Measurements from ENCODE around the gene MUC20. TPM values are rescaled to one million over a fixed set of nuclear protein-coding genes. Genes with fewer than 3 reads are reported as not detected.

Gene MUC20
- polyA plus RNA-seq, 1 donor (not counting 4 experiments of a cell fraction or from before 2014, with no cell fraction given): 0.21 TPM

DNA sequence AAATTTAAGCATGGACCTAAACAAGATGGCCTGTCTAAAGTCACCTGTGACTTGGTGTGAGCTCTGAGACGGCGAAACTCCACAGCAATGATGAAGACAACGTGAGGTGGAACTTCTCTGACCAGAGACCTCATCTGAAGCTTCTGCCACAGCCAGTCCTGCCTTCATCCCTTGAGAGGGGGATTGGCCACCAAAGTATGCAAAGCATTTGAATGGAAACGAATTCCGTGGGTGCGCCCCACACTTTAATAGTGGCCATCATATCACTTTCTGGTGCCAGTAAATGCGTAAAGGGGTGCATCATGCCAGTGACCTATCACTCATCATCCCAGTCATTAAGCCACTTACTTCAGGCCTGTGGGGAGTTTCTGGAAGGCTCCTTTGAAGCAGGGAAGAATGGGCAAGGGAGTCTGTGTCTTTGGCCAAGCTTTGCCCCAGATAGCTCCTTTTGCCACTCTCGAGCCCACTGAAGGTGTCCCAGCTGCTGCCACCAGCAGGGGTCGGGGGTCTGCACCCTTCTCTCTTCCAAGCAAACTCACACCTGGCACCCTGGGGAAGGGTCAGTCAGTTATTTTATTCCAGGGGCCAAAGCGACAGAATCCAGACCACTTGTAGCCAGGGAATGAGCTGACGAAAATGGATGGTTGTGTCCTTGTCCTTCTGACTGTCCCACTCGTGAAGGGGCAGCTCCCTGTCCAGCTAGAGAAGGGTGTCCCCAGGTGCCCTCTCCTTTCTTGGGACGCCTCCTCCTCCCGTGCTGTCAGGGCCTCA, 17.7 kb downstream of the MUC20 start:
- no peak for DNase-seq (ENCODE audit: low read depth, low spot score)

DNA sequence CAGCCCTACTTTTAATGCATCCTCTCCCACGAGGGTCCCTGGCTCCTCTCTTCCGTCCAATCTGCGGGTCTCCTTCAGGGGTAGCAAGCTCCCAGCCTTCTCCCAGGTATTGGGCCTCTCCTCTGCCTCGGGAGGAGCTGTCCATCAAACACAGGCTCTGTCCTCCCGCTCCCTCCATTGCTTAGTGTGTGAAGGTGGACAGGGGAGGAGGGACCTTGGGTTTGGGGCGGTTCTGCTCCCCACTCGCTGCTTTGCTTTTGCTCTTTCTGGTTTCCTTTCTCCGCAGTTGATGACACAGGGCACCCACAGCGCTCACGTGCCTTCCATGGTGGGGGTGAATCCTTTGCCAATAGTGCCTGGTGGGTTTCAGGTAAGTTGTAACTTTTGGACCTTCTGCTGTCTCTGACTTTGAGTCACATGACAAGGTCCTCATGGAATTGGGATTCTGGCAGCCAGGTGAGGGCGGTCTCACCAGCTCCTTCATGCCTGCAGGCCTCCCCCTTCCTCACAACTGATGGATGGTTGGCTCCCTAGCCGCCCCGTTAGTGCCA, 18.9 kb downstream of the MUC20 start:
- H3K36me3 ChIP-seq (ENCODE audit: control insufficient read depth in 2 of 2, extremely low read depth in 1 of 2, insufficient read depth in 2 of 2, low read length in 2 of 2): no peaks in the 10 kb centered on the region
- H3K9me3 ChIP-seq (ENCODE audit: control insufficient read depth, low read depth, low read length): no peaks in the 10 kb centered on the region
- no peaks in the 10 kb centered on the region for H3K9me1 ChIP-seq (ENCODE audit: control insufficient read depth, extremely low read depth, insufficient read depth, low read length)
- H3K9ac ChIP-seq (ENCODE audit: control insufficient read depth, extremely low read depth, insufficient read depth, low read length): no peak overlapping the region
- no peak for FAIRE-seq
- no peaks in the 10 kb centered on the region for H4K20me1 ChIP-seq (ENCODE audit: control insufficient read depth, extremely low read depth, insufficient read depth, low read length)
- no peak overlapping the region for H3K4me3 ChIP-seq (ENCODE audit: control insufficient read depth in 2 of 3, extremely low read depth in 1 of 3, insufficient read depth in 2 of 3, low read depth in 1 of 3, low read length in 3 of 3)
- dilution Hi-C loops (cut with MboI; ENCODE audit: extremely low pct_ligation_motif_present, low sequenced_read_pairs): no loop called here
- no peak overlapping the region for H3K4me2 ChIP-seq (ENCODE audit: control insufficient read depth, extremely low read depth, insufficient read depth, low read depth, low read length)
- DNase-seq (ENCODE audit: low read depth, low spot score): no peak
- H2AFZ ChIP-seq (ENCODE audit: control insufficient read depth, low read length): no peak overlapping the region
- no peaks in the 10 kb centered on the region for H3K4me1 ChIP-seq (ENCODE audit: control insufficient read depth, extremely low read depth, insufficient read depth, low read length)
- no peak overlapping the region for H3K27ac ChIP-seq (ENCODE audit: control insufficient read depth, insufficient read depth, low read length)
- TF ChIP-seq, protein P1, sequence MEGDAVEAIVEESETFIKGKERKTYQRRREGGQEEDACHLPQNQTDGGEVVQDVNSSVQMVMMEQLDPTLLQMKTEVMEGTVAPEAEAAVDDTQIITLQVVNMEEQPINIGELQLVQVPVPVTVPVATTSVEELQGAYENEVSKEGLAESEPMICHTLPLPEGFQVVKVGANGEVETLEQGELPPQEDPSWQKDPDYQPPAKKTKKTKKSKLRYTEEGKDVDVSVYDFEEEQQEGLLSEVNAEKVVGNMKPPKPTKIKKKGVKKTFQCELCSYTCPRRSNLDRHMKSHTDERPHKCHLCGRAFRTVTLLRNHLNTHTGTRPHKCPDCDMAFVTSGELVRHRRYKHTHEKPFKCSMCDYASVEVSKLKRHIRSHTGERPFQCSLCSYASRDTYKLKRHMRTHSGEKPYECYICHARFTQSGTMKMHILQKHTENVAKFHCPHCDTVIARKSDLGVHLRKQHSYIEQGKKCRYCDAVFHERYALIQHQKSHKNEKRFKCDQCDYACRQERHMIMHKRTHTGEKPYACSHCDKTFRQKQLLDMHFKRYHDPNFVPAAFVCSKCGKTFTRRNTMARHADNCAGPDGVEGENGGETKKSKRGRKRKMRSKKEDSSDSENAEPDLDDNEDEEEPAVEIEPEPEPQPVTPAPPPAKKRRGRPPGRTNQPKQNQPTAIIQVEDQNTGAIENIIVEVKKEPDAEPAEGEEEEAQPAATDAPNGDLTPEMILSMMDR (optimal IDR thresholded peaks at IDR 0.05 in 1 of 3, IDR thresholded peaks at IDR 0.05 in 1 of 3, conservative IDR thresholded peaks at IDR 0.05 in 1 of 3; ENCODE audit: extremely low read depth in 1 of 3, insufficient read depth in 2 of 3, low read length in 3 of 3): no peak
- TF ChIP-seq EZH2 (IDR thresholded peaks at IDR 0.05; ENCODE audit: low read length): no peak
- H3K79me2 ChIP-seq (ENCODE audit: control insufficient read depth, insufficient read depth, low read length): no peaks in the 10 kb centered on the region
- H3K27me3 ChIP-seq (ENCODE audit: control insufficient read depth, extremely low read depth, insufficient read depth, low read length): no peaks in the 10 kb centered on the region

More for the DNA sequence above, 17.7 kb downstream of the MUC20 start:
- Histone ChIP-seq H3K27ac (ENCODE audit: control insufficient read depth, insufficient read depth, low read length) (no peak overlapping the region), H3K27me3 (ENCODE audit: control insufficient read depth, extremely low read depth, insufficient read depth, low read length) (no peaks in the 10 kb centered on the region), H3K4me1 (ENCODE audit: control insufficient read depth, extremely low read depth, insufficient read depth, low read length) (no peaks in the 10 kb centered on the region), H3K4me3 (ENCODE audit: control insufficient read depth in 2 of 3, extremely low read depth in 1 of 3, insufficient read depth in 2 of 3, low read depth in 1 of 3, low read length in 3 of 3) (no peak overlapping the region), H3K9me3 (ENCODE audit: control insufficient read depth, low read depth, low read length) (no peaks in the 10 kb centered on the region), H2AFZ (ENCODE audit: control insufficient read depth, low read length) (no peak overlapping the region), H3K4me2 (ENCODE audit: control insufficient read depth, extremely low read depth, insufficient read depth, low read depth, low read length) (no peak overlapping the region), H3K9me1 (ENCODE audit: control insufficient read depth, extremely low read depth, insufficient read depth, low read length) (no peaks in the 10 kb centered on the region), H3K79me2 (ENCODE audit: control insufficient read depth, insufficient read depth, low read length) (no peaks in the 10 kb centered on the region), H3K36me3 (ENCODE audit: control insufficient read depth in 2 of 2, extremely low read depth in 1 of 2, insufficient read depth in 2 of 2, low read length in 2 of 2) (no peaks in the 10 kb centered on the region), H3K9ac (ENCODE audit: control insufficient read depth, extremely low read depth, insufficient read depth, low read length) (no peak overlapping the region), H4K20me1 (ENCODE audit: control insufficient read depth, extremely low read depth, insufficient read depth, low read length) (no peaks in the 10 kb centered on the region)
- no peak for FAIRE-seq
- TF ChIP-seq, protein P1 (optimal IDR thresholded peaks at IDR 0.05 in 1 of 3, IDR thresholded peaks at IDR 0.05 in 1 of 3, conservative IDR thresholded peaks at IDR 0.05 in 1 of 3; ENCODE audit: extremely low read depth in 1 of 3, insufficient read depth in 2 of 3, low read length in 3 of 3): no peak
- TF ChIP-seq EZH2 (IDR thresholded peaks at IDR 0.05; ENCODE audit: low read length): no peak
- dilution Hi-C loops (cut with MboI; ENCODE audit: extremely low pct_ligation_motif_present, low sequenced_read_pairs): no loop called here

Data from keratinocyte (primary cell).